Bone marrow (tissue), 2 donors: ENCODE measurements around the gene PHLPP1.
"Not testable (repeated sequence)": the region's sequence is repeated elsewhere in the genome, so short reads cannot be mapped to it uniquely, and the experiment has no call there.

ENCODE experiments used
- DNase-seq, 2 donors: peaks; one replicate each; lab custom pipeline; 2025; lab: John Stamatoyannopoulos, UW

Gene PHLPP1

GRCh38 chr18:62773691-62774090 lies 58.4 kb downstream of the PHLPP1 start:
- DNase-seq = no peak

DNA sequence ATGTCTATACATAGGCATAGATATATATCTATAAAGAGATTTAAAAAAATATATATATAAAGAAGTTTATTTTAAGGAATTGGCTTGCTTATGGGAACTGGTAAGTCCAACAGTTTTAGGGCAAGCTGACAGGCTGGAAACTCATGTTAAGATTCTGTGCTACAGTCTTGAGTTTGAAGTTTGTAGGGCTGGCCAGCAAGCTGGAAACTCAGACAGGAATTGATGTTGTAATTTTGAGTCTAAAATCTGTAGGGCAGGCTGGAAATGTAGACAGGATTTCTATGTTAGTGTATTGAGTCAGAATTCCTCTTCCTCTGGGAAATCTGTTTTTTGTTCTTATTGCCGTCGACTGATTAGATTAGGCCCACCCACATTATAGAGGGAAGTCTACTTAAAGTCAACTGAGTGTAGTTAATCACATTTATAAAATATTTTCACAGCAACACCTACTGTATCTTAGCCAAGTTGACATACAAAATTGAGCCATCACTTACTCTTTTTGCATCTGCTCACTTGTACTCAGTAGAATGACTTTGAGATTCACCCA lies 60.8 kb downstream of the PHLPP1 start:
- no peak for DNase-seq

DNA sequence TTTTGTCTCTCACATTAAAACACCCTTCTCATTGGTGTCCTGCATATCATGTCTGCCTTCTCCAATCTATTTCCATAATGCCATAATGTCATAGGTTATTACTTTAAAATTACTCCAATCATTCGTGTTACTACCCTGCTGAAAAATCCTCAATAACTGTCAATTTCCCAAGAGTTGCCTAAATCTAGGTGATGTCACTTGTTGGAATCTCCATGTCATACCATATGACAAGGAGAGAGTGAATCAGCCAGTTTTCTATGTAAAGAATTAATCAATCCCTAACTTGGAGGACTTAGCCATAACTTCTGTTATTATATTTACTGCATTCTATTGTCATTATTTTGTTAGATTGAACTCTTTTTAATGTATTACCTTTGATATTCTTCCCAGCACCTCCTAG lies 62.5 kb downstream of the PHLPP1 start:
- DNase-seq = no peak

DNA sequence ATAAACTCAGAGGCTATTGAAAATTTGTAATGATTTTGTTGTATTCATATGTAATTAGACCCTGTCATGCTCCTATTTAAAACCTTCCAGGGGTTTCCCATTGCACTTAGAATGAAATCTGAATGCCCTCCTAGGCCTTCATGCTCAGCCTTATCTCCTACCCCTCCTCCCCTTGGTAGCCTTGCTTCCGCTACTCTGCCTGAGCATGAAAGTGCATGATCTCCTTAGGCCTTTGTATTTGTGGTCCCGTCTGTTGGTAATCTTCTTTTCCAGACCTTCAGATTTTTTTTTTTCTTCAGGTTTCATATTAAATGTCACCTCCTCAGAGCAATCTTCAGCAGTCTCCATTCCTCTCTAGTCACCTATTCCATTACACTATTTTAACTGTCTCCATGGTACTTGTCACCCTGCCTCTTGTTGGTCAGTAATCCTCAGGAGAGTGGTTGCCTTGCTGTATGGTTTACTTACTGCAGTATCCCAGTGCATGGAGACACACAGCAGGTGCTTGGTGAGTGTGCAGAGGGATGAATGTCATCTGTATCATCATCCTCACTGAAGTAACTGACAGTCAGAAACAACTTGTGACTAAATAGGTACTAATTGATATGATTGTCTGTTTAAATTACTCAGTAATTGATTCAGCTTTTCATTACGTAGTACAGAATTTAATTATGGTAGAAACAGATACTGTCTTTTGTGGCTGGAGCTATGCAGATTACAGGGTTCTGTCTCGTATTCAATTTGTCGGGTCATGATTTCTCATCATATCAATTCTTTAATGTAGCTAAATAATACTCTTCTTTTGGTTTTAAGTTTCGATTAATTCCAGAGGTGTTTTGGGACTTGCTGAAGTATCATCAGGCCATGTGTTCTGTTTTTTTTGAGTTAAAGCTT lies 63.9 kb downstream of the PHLPP1 start:
- DNase-seq = no peak

DNA sequence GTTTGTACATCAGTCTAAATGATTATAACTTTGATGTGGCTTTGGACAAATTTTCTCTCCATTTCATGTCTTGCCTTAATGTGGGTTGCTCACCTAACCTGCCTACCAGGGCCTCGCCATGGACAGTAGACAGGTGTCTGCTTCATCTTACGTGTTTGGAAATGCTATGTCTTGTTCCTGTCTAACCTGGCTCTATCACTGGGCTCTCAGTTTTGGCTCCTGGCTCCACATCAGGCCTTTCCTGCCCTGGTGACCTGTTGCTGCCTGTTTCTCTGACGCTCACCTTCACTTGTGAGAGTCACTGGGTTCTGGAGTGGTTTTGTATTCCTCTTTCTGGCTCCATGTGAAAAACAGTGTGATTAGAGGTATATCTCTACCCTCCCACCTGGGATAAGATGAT lies 65.9 kb downstream of the PHLPP1 start:
- no peak for DNase-seq

DNA sequence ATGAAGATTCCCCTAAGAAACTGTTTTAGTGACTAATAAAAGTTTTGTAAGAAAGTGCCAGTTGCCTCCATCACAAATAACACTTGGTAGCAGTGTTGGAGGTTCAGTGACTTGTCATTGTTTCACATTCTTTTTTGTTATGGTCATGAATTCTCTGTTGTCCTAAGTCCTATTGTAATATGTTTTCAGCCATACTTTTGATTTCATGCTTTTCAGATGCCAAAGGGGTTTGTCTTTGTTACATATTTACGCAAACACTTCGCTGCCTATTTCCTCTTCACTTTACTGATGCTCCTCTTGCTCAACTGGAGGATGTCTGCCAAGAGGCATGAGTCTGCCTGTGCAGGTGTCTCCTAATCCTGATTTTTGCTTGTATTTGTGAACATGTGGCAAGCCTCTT lies 66.6 kb downstream of the PHLPP1 start:
- DNase-seq = peak in 1 of 2 donors; percentile 31

GRCh38 chr18:62784338-62784965 lies 69.1 kb downstream of the PHLPP1 start:
- peak in 1 of 2 donors; percentile 62 for DNase-seq

DNA sequence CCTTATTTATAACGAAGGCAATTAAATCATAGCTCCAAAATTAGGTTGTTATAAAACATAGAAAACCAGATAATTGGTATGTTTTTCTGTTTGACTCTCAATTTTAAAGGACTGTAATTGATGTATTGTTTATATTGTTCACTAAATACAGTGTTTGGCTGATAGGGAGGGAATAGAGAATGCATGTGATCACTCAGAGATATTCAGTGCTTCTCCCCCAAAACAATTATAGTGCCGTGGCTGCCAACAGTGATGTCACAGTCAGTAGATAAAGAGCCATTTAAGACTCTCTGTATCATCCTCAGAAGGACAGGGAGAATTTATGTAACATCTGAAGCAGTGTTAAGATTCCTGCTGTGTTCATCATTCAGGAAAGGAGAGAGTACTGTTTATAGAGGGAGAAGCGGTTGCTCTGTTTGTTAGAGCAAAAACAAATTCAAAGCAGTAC lies 69.6 kb downstream of the PHLPP1 start:
- no peak for DNase-seq

GRCh38 chr18:62786689-62787088 lies 71.3 kb downstream of the PHLPP1 start:
- no peak for DNase-seq

GRCh38 chr18:62788111-62788510 lies 72.8 kb downstream of the PHLPP1 start:
- DNase-seq = no peak

GRCh38 chr18:62788876-62789275 lies 73.5 kb downstream of the PHLPP1 start:
- no peak for DNase-seq

GRCh38 chr18:62790871-62791772 lies 75.8 kb downstream of the PHLPP1 start:
- DNase-seq = peak in 1 of 2 donors; percentile 40

- no peak for DNase-seq
These were observed 76.7 kb downstream of the PHLPP1 start for GRCh38 chr18:62792016-62792415.

- DNase-seq = no peak
These were observed 80.5 kb downstream of the PHLPP1 start for GRCh38 chr18:62795813-62796212.

DNA sequence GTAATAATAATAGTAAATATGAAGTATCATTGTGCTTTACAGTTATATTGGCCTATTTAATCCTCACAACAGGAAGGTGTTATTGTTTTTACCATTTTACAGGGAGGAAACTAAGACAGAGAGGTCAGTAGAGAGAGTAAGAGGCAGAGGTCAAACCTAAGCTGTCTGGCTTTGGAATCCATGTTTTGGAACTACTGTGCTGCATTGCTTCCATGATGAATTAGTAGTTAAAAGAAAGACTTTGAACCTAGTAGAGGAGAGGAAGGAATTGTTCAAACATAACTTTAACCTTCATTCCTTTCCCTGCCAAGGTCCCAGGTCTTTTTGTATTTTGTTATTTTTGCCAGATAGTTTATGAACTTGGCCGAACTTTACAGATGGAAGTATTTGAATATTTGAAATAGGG lies 80.9 kb downstream of the PHLPP1 start:
- DNase-seq = no peak

- DNase-seq = no peak
These were observed 82.0 kb downstream of the PHLPP1 start for GRCh38 chr18:62797329-62797728.

- DNase-seq = no peak
These were observed 84.6 kb downstream of the PHLPP1 start for GRCh38 chr18:62799977-62800376.

GRCh38 chr18:62802523-62802922 lies 87.2 kb downstream of the PHLPP1 start:
- no peak for DNase-seq

- no peak for DNase-seq
These were observed 92.1 kb downstream of the PHLPP1 start for GRCh38 chr18:62807396-62807795.

GRCh38 chr18:62808123-62808522 lies 92.8 kb downstream of the PHLPP1 start:
- no peak for DNase-seq

DNA sequence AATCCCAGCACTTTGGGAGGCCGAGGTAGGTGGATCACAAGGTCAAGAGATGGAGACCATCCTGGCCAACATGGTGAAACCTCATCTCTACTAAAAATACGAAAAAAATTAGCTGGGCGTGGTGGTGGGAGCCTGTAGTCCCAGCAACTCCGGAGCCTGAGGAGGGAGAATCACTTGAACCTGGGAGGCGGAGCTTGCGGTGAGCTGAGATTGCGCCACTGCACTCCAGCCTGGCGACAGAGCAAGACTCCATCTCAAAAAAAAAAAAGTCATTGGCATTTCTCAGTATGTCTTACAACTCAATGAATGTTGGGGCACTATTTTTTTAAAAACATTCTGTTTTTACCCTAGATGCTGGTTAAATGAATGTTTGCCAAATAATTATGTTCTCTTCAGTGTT lies 94.1 kb downstream of the PHLPP1 start:
- not testable (repeated sequence) for DNase-seq

DNA sequence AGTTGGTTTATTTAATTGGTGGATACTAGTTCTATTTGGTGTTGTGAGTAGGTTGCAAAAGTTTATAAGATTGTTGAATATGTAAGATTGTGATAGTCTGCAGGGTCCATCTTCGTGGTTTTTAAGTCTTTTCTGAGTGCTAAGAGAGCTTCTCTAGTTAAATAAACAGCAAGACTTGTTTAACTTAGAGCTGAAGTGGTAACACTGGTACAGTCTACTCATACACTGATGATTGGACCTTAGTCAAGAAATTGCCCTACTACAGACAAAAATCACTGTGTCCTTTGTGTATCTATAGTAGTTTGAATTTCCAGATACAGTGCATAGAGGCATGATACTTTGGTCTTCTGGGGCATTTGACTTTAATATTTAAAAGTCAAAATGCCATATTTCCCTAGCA lies 94.6 kb downstream of the PHLPP1 start:
- no peak for DNase-seq
